Colonic mucosa (tissue), 4 donors: Measurements from ENCODE around the gene ZNF668. TPM values are rescaled to one million over a fixed set of nuclear protein-coding genes. Genes with fewer than 3 reads are reported as not detected.

ENCODE experiments used
- DNase-seq: peaks from one replicate; pipeline ENCODE4 v3.0.0-alpha.2; 2020
- H3K27ac ChIP-seq: fragments of 200-600 bp; one replicate; pipeline ENCODE4 v1.8.0; 2021
- H3K27me3 ChIP-seq: fragments of 200-600 bp; one replicate; pipeline ENCODE4 v1.8.0; 2021
- H3K36me3 ChIP-seq: fragments of 200-600 bp; one replicate; pipeline ENCODE4 v1.8.0; 2021
- H3K4me1 ChIP-seq: fragments of 200-600 bp; one replicate; pipeline ENCODE4 v1.8.0; 2021; ENCODE audit warnings: mild to moderate bottlenecking
- H3K4me3 ChIP-seq: fragments of 200-600 bp; one replicate; pipeline ENCODE4 v1.8.0; 2021
- H3K9ac ChIP-seq, 2 donors: one replicate each; pipeline ENCODE4 v1.7.0; 2013; ENCODE audit warnings: control low read depth in 2 of 2, low read depth in 2 of 2, low read length in 2 of 2
- H3K9me3 ChIP-seq: fragments of 200-600 bp; one replicate; pipeline ENCODE4 v1.8.0; 2021
- CTCF ChIP-seq: fragments of 200-600 bp; IDR thresholded peaks from one replicate; pipeline ENCODE4 v1.8.0; 2022; ENCODE audit warnings: antibody characterized with exemption, mild to moderate bottlenecking
- intact Hi-C: fragments of 100-400 bp; cut with DNase I; formaldehyde crosslinking; loops from one replicate; pipeline ENCODE4 v1.14.1; 2022
- total RNA-seq, 2 donors: library from RNA; stranded (reverse); fragmentation: NEBNext Ultra II Directional in 1 of 2; extraction: Animal tissue kit (Norgen Biotek cat#: 25700) in 1 of 2; gene quantifications; one replicate each; pipeline ENCODE4 v1.2.1, GENCODE V29; 2021
- donor health status: healthy.
- donor health status: DM: no; HTN: no; CAD: no.
- donor health status: DM: no; HTN: no; CAD: no.

Gene ZNF668
- total RNA-seq, 2 donors from 2014 or later, result 7.8 to 12.8 TPM

DNA sequence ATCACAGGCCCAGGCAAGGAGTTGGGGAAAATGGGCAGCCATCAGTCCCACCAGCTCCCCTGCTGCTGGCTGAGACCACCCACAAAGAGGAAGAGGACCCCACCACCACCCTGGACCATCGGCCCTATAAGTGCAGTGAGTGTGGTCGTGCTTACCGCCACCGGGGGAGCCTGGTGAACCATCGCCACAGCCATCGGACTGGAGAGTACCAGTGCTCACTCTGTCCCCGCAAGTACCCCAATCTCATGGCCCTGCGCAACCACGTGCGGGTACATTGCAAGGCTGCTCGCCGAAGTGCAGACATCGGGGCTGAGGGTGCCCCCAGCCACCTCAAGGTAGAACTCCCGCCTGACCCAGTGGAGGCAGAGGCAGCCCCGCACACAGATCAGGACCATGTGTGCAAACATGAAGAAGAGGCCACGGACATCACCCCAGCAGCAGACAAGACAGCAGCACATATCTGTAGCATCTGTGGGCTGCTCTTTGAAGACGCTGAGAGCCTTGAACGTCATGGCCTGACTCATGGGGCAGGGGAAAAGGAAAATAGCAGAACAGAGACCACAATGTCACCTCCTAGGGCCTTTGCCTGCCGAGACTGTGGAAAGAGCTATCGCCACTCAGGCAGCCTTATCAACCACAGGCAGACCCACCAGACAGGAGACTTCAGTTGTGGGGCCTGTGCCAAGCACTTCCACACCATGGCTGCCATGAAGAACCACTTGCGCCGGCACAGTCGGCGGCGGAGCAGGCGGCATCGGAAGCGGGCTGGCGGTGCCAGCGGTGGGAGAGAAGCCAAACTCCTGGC, 3.8 kb upstream of the ZNF668 start:
- Histone ChIP-seq H3K9me3 (no peaks in the 10 kb centered on the region), H3K27ac (no peak overlapping the region), H3K36me3 (peaks cover 12% of the 10 kb centered on the region), H3K9ac (no peak overlapping the region), H3K4me1 (peaks cover 8% of the 10 kb centered on the region), H3K4me3 (no peak overlapping the region), H3K27me3 (no peaks in the 10 kb centered on the region)
- no peak for DNase-seq
- TF ChIP-seq CTCF, result no peak
- intact Hi-C loops, result no loop called here

DNA sequence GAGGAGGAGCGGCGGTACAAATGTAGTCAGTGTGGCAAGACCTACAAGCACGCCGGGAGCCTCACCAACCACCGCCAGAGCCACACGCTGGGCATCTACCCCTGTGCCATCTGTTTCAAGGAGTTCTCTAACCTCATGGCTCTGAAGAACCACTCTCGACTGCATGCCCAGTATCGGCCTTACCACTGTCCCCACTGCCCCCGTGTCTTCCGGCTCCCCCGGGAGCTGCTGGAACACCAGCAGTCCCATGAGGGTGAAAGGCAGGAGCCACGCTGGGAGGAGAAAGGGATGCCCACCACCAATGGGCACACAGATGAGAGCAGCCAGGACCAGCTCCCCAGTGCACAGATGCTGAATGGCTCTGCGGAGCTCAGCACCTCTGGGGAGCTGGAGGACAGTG, 3.0 kb upstream of the ZNF668 start:
- Histone ChIP-seq H3K4me1 (peaks cover 12% of the 10 kb centered on the region), H3K27ac (no peak overlapping the region), H3K9me3 (no peaks in the 10 kb centered on the region), H3K9ac (no peak overlapping the region), H3K27me3 (no peaks in the 10 kb centered on the region), H3K36me3 (peaks cover 12% of the 10 kb centered on the region), H3K4me3 (no peak overlapping the region)
- intact Hi-C loops, result no loop called here
- no peak for TF ChIP-seq CTCF
- no peak for DNase-seq

GRCh38 chr16:31076319-31076718, 2.3 kb upstream of the ZNF668 start:
- Histone ChIP-seq H3K27ac (no peak overlapping the region), H3K9me3 (no peaks in the 10 kb centered on the region), H3K4me1 (peaks cover 15% of the 10 kb centered on the region), H3K36me3 (peaks cover 12% of the 10 kb centered on the region), H3K9ac (no peak overlapping the region), H3K27me3 (no peaks in the 10 kb centered on the region), H3K4me3 (no peak overlapping the region)
- intact Hi-C loops, result no loop called here
- no peak for TF ChIP-seq CTCF
- DNase-seq, result no peak

GRCh38 chr16:31074814-31075183, 759 bp upstream of the ZNF668 start:
- Histone ChIP-seq H3K9me3 (no peaks in the 10 kb centered on the region), H3K27me3 (no peaks in the 10 kb centered on the region), H3K27ac (peak overlapping the region; percentile 89), H3K4me1 (peaks cover 15% of the 10 kb centered on the region), H3K9ac (peak overlapping the region; percentile 75 to 96), H3K4me3 (peak overlapping the region; percentile 80), H3K36me3 (peaks cover 12% of the 10 kb centered on the region)
- DNase-seq, result no peak
- TF ChIP-seq CTCF, result no peak
- intact Hi-C loops, result no loop called here

GRCh38 chr16:31073142-31073969, 684 bp downstream of the ZNF668 start:
- H3K27ac ChIP-seq, result peak overlapping the region; percentile 89
- no peaks in the 10 kb centered on the region for H3K9me3 ChIP-seq
- H3K27me3 ChIP-seq, result no peaks in the 10 kb centered on the region
- no peak for TF ChIP-seq CTCF
- intact Hi-C loops, result no loop called here
- H3K9ac ChIP-seq, result peak overlapping the region; percentile 93 to 96
- DNase-seq, result peak; percentile 96
- peaks cover under 1% of the 10 kb centered on the region for H3K36me3 ChIP-seq
- H3K4me3 ChIP-seq, result peak overlapping the region; percentile 80
- H3K4me1 ChIP-seq, result peaks cover 15% of the 10 kb centered on the region
